ENCODE data around the gene CERK.
"Not testable (repeated sequence)": the region's sequence is repeated elsewhere in the genome, so short reads cannot be mapped to it uniquely, and the experiment has no call there.

The CERK gene

GRCh38 chr22:46659059-46659790, 78.8 kb downstream of the CERK start:
- no peak for DNase-seq

- DNase-seq = no peak
These were observed 79.8 kb downstream of the CERK start for GRCh38 chr22:46657996-46658947.

- DNase-seq = no peak
These were observed 80.4 kb downstream of the CERK start for GRCh38 chr22:46657655-46657953.

GRCh38 chr22:46656856-46657654, 81.0 kb downstream of the CERK start:
- DNase-seq = no peak

GRCh38 chr22:46655861-46656608, 82.0 kb downstream of the CERK start:
- no peak for DNase-seq

- no peak for DNase-seq
These were observed 83.0 kb downstream of the CERK start for GRCh38 chr22:46654927-46655595.

- DNase-seq = no peak
These were observed 83.6 kb downstream of the CERK start for GRCh38 chr22:46654426-46654825.

GRCh38 chr22:46653596-46653995, 84.5 kb downstream of the CERK start:
- no peak for DNase-seq

GRCh38 chr22:46652847-46653331, 85.2 kb downstream of the CERK start:
- no peak for DNase-seq

- DNase-seq = no peak
These were observed 85.8 kb downstream of the CERK start for GRCh38 chr22:46652081-46652846.

- DNase-seq = no peak
These were observed 86.7 kb downstream of the CERK start for GRCh38 chr22:46651316-46651715.

- DNase-seq = no peak
These were observed 87.8 kb downstream of the CERK start for GRCh38 chr22:46650078-46650810.

GRCh38 chr22:46649141-46650077, 88.6 kb downstream of the CERK start:
- DNase-seq = no peak

- not testable (repeated sequence) for DNase-seq
These were observed 89.7 kb downstream of the CERK start for GRCh38 chr22:46648225-46648820.

- no peak for DNase-seq
These were observed 91.4 kb downstream of the CERK start for GRCh38 chr22:46646531-46647215.

- DNase-seq = not testable (repeated sequence)
These were observed 95.1 kb downstream of the CERK start for GRCh38 chr22:46642840-46643480.

- no peak for DNase-seq
These were observed 96.2 kb downstream of the CERK start for GRCh38 chr22:46641811-46642266.

Measured in NCI-H1048 (cell line).